Peyer's patch (tissue), 4 donors: Measurements from ENCODE around the gene ATP5PO.

ENCODE experiments used
- CTCF ChIP-seq, 6 experiments: fragments of 450-650 bp in 4 of 6; fragments of 200-600 bp in 2 of 6; sonication (generic) in 1 of 6; IDR thresholded peaks; one replicate each; pipeline ENCODE4 v1.5.1; 2017 to 2019; ENCODE audit warnings: antibody characterized with exemption in 6 of 6, mild to moderate bottlenecking in 3 of 6, moderate library complexity in 1 of 6
- POLR2A ChIP-seq, 2 donors: fragments of 450-650 bp; IDR thresholded peaks; one replicate each; pipeline ENCODE4 v1.5.1; 2017; ENCODE audit warnings: antibody characterized with exemption in 2 of 2, mild to moderate bottlenecking in 2 of 2, moderate library complexity in 2 of 2

DNA sequence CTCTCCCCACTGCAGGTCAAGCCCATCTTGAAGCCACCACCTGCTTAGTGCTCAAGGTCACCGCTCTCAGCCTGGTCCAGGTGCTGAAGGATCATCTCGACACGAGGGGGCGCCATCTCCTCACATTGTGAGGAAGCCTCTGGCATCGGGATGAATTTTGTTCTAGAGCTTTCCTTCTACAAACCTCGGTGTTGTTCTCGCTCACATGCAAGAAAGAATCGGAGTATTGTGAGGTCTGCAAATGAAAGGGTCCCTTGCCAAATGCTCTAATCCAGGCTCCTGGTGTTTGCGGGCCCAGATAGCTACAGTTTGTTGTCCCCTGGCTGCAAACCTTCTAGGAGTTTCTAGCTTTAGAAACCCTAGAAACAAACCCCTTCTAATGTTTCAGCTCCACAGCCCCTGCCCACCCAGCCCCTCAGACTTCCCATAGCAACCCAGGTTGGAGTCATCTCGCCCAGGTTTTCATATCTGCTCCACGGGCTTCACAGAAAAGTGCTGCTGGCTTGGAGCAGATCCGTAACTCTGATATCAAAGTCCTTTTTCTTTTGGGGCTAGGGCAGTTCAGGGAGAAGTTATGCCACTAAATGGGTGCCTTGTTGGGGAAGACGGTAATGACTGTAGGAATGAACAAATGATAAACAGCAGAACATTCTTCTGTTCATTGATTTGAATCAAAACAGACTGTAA is 8.6 kb upstream of the ATP5PO start:
- peak; percentile 67 to 95 (median 94) for TF ChIP-seq CTCF (IDR thresholded peaks at IDR 0.05)
- peak in 1 of 2 donors; percentile 17 for TF ChIP-seq POLR2A (IDR thresholded peaks at IDR 0.05)
